ENCODE data around the gene CCDC167.
A peak's percentile ranks its signal among the peaks of the same experiment; 100 is the strongest.

CCDC167 gene

GRCh38 chr6:37516920-37517405 is 17.3 kb upstream of the CCDC167 start:
- Histone ChIP-seq H3K27me3 (ENCODE audit: insufficient read depth, low read length) (no peaks in the 10 kb centered on the region), H3K4ac (ENCODE audit: low read depth, low read length) (no peak overlapping the region), H3K4me1 (ENCODE audit: control insufficient read depth in 1 of 2, insufficient read depth in 2 of 2, low read length in 2 of 2) (peaks cover 14% of the 10 kb centered on the region in 2 experiments), H3K79me2 (ENCODE audit: control insufficient read depth, insufficient read depth, low read length, poor library complexity) (no peaks in the 10 kb centered on the region), H2AFZ (ENCODE audit: insufficient read depth, low read length, poor library complexity) (no peak overlapping the region), H3K18ac (ENCODE audit: low read length) (no peak overlapping the region), H3K79me1 (ENCODE audit: low read length) (no peaks in the 10 kb centered on the region), H4K8ac (ENCODE audit: low read depth, low read length) (no peak overlapping the region), H4K12ac (ENCODE audit: low read depth, low read length) (no peak overlapping the region), H2AK5ac (ENCODE audit: low read length) (no peak overlapping the region), H4K91ac (ENCODE audit: low read depth, low read length) (no peak overlapping the region), H3K14ac (ENCODE audit: low read length) (no peak overlapping the region), H3K9ac (ENCODE audit: low read length) (no peak overlapping the region), H3K9me3 (ENCODE audit: insufficient read depth, low read depth, low read length) (no peaks in the 10 kb centered on the region), H2BK12ac (ENCODE audit: low read length) (no peak overlapping the region), H3K23ac (ENCODE audit: low read length) (no peak overlapping the region), H3K27ac (ENCODE audit: low read depth, low read length) (no peak overlapping the region), H3K36me3 (ENCODE audit: control insufficient read depth in 1 of 2, insufficient read depth in 2 of 2, low read length in 2 of 2) (no peaks in the 10 kb centered on the region), H2BK5ac (ENCODE audit: low read depth, low read length, poor library complexity) (no peak overlapping the region), H3K4me3 (ENCODE audit: low read depth, low read length) (peak overlapping the region; percentile 31), H3K4me2 (ENCODE audit: low read length) (no peak overlapping the region), H2BK120ac (ENCODE audit: insufficient read depth, low read length, poor library complexity) (no peak overlapping the region)
- WGBS (ENCODE audit: extremely low coverage, insufficient coverage, insufficient read length) = no CpG with 5 or more reads among the region's 16 CpGs
- no peak for DNase-seq

GRCh38 chr6:37516076-37516919 is 16.6 kb upstream of the CCDC167 start:
- H3K18ac ChIP-seq (ENCODE audit: low read length) = no peak overlapping the region
- no peak overlapping the region for H3K27ac ChIP-seq (ENCODE audit: low read depth, low read length)
- H3K4ac ChIP-seq (ENCODE audit: low read depth, low read length) = no peak overlapping the region
- H3K23ac ChIP-seq (ENCODE audit: low read length) = no peak overlapping the region
- H2BK12ac ChIP-seq (ENCODE audit: low read length) = no peak overlapping the region
- no peak overlapping the region for H4K12ac ChIP-seq (ENCODE audit: low read depth, low read length)
- H2AK5ac ChIP-seq (ENCODE audit: low read length) = no peak overlapping the region
- H3K14ac ChIP-seq (ENCODE audit: low read length) = no peak overlapping the region
- no peaks in the 10 kb centered on the region for H3K9me3 ChIP-seq (ENCODE audit: insufficient read depth, low read depth, low read length)
- no peak overlapping the region for H3K4me3 ChIP-seq (ENCODE audit: low read depth, low read length)
- H3K79me1 ChIP-seq (ENCODE audit: low read length) = no peaks in the 10 kb centered on the region
- no peak overlapping the region for H3K9ac ChIP-seq (ENCODE audit: low read length)
- H3K36me3 ChIP-seq (ENCODE audit: control insufficient read depth in 1 of 2, insufficient read depth in 2 of 2, low read length in 2 of 2) = no peaks in the 10 kb centered on the region
- H3K4me1 ChIP-seq (ENCODE audit: control insufficient read depth in 1 of 2, insufficient read depth in 2 of 2, low read length in 2 of 2) = peaks cover 17 to 18% of the 10 kb centered on the region in 2 experiments
- no peak overlapping the region for H3K4me2 ChIP-seq (ENCODE audit: low read length)
- no peak overlapping the region for H2BK5ac ChIP-seq (ENCODE audit: low read depth, low read length, poor library complexity)
- H2BK120ac ChIP-seq (ENCODE audit: insufficient read depth, low read length, poor library complexity) = no peak overlapping the region
- H2AFZ ChIP-seq (ENCODE audit: insufficient read depth, low read length, poor library complexity) = no peak overlapping the region
- no peak overlapping the region for H4K8ac ChIP-seq (ENCODE audit: low read depth, low read length)
- H4K91ac ChIP-seq (ENCODE audit: low read depth, low read length) = no peak overlapping the region
- no peak for DNase-seq
- no CpG with 5 or more reads among the region's 18 CpGs for WGBS (ENCODE audit: extremely low coverage, insufficient coverage, insufficient read length)
- H3K27me3 ChIP-seq (ENCODE audit: insufficient read depth, low read length) = no peaks in the 10 kb centered on the region
- H3K79me2 ChIP-seq (ENCODE audit: control insufficient read depth, insufficient read depth, low read length, poor library complexity) = no peaks in the 10 kb centered on the region

- Histone ChIP-seq H3K79me1 (ENCODE audit: low read length) (no peaks in the 10 kb centered on the region), H3K4ac (ENCODE audit: low read depth, low read length) (no peak overlapping the region), H3K23ac (ENCODE audit: low read length) (no peak overlapping the region), H3K36me3 (ENCODE audit: control insufficient read depth in 1 of 2, insufficient read depth in 2 of 2, low read length in 2 of 2) (no peaks in the 10 kb centered on the region), H3K4me2 (ENCODE audit: low read length) (no peak overlapping the region), H3K27ac (ENCODE audit: low read depth, low read length) (no peak overlapping the region), H2AK5ac (ENCODE audit: low read length) (no peak overlapping the region), H2BK5ac (ENCODE audit: low read depth, low read length, poor library complexity) (no peak overlapping the region), H2BK12ac (ENCODE audit: low read length) (no peak overlapping the region), H3K18ac (ENCODE audit: low read length) (no peak overlapping the region), H3K9me3 (ENCODE audit: insufficient read depth, low read depth, low read length) (no peaks in the 10 kb centered on the region), H3K9ac (ENCODE audit: low read length) (no peak overlapping the region), H3K79me2 (ENCODE audit: control insufficient read depth, insufficient read depth, low read length, poor library complexity) (no peaks in the 10 kb centered on the region), H2BK120ac (ENCODE audit: insufficient read depth, low read length, poor library complexity) (no peak overlapping the region), H3K4me3 (ENCODE audit: low read depth, low read length) (no peak overlapping the region), H3K27me3 (ENCODE audit: insufficient read depth, low read length) (no peaks in the 10 kb centered on the region), H3K14ac (ENCODE audit: low read length) (no peak overlapping the region), H4K12ac (ENCODE audit: low read depth, low read length) (no peak overlapping the region), H4K91ac (ENCODE audit: low read depth, low read length) (no peak overlapping the region), H3K4me1 (ENCODE audit: control insufficient read depth in 1 of 2, insufficient read depth in 2 of 2, low read length in 2 of 2) (peaks cover 17 to 18% of the 10 kb centered on the region in 2 experiments), H4K8ac (ENCODE audit: low read depth, low read length) (no peak overlapping the region), H2AFZ (ENCODE audit: insufficient read depth, low read length, poor library complexity) (no peak overlapping the region)
- DNase-seq = no peak
- WGBS (ENCODE audit: extremely low coverage, insufficient coverage, insufficient read length) = no CpG with 5 or more reads among the region's 9 CpGs
Observed at GRCh38 chr6:37515712-37516075, 16.0 kb upstream of the CCDC167 start.

- no peak overlapping the region for H4K8ac ChIP-seq (ENCODE audit: low read depth, low read length)
- peak; percentile 38 to 60 for DNase-seq
- no peak overlapping the region for H3K9ac ChIP-seq (ENCODE audit: low read length)
- no peak overlapping the region for H3K4me3 ChIP-seq (ENCODE audit: low read depth, low read length)
- no peak overlapping the region for H3K4ac ChIP-seq (ENCODE audit: low read depth, low read length)
- H2AK5ac ChIP-seq (ENCODE audit: low read length) = no peak overlapping the region
- no peak overlapping the region for H3K14ac ChIP-seq (ENCODE audit: low read length)
- no peak overlapping the region for H2BK120ac ChIP-seq (ENCODE audit: insufficient read depth, low read length, poor library complexity)
- H2BK12ac ChIP-seq (ENCODE audit: low read length) = no peak overlapping the region
- no peak overlapping the region for H2AFZ ChIP-seq (ENCODE audit: insufficient read depth, low read length, poor library complexity)
- no peak overlapping the region for H3K18ac ChIP-seq (ENCODE audit: low read length)
- no peak overlapping the region for H4K12ac ChIP-seq (ENCODE audit: low read depth, low read length)
- no peak overlapping the region for H3K27ac ChIP-seq (ENCODE audit: low read depth, low read length)
- no peaks in the 10 kb centered on the region for H3K27me3 ChIP-seq (ENCODE audit: insufficient read depth, low read length)
- no peaks in the 10 kb centered on the region for H3K79me2 ChIP-seq (ENCODE audit: control insufficient read depth, insufficient read depth, low read length, poor library complexity)
- no peaks in the 10 kb centered on the region for H3K79me1 ChIP-seq (ENCODE audit: low read length)
- WGBS (ENCODE audit: extremely low coverage, insufficient coverage, insufficient read length) = no CpG with 5 or more reads among the region's 7 CpGs
- H3K36me3 ChIP-seq (ENCODE audit: control insufficient read depth in 1 of 2, insufficient read depth in 2 of 2, low read length in 2 of 2) = no peaks in the 10 kb centered on the region
- no peak overlapping the region for H3K23ac ChIP-seq (ENCODE audit: low read length)
- H2BK5ac ChIP-seq (ENCODE audit: low read depth, low read length, poor library complexity) = no peak overlapping the region
- H4K91ac ChIP-seq (ENCODE audit: low read depth, low read length) = no peak overlapping the region
- H3K9me3 ChIP-seq (ENCODE audit: insufficient read depth, low read depth, low read length) = no peaks in the 10 kb centered on the region
- H3K4me1 ChIP-seq (ENCODE audit: control insufficient read depth in 1 of 2, insufficient read depth in 2 of 2, low read length in 2 of 2) = peaks cover 17 to 18% of the 10 kb centered on the region in 2 experiments
- no peak overlapping the region for H3K4me2 ChIP-seq (ENCODE audit: low read length)
Observed at GRCh38 chr6:37514837-37515236, 15.1 kb upstream of the CCDC167 start.

All from trophoblast cell (in vitro differentiated cells and primary cell).